Right ventricle myocardium inferior (tissue), 1 donor: ENCODE measurements around the gene OGDH. TPM values are rescaled to one million over a fixed set of nuclear protein-coding genes. Genes with fewer than 3 reads are reported as not detected.
"Not testable (repeated sequence)": the region's sequence is repeated elsewhere in the genome, so short reads cannot be mapped to it uniquely, and the experiment has no call there.

Source experiments
- ATAC-seq: fragments of 200-7000 bp; cut with Tn5 transposase; one replicate; pipeline ENCODE4 v1.9.1; 2020; ENCODE audit warnings: mild to moderate bottlenecking, moderate library complexity
- DNase-seq: peaks from one replicate; pipeline ENCODE4 v3.0.0; 2021; ENCODE audit errors: missing footprints
- intact Hi-C: fragments of 100-400 bp; cut with DNase I; formaldehyde crosslinking; loops from one replicate; pipeline ENCODE4 v1.11.0; 2022
- long read RNA-seq: library from polyadenylated mRNA; unstranded; transcript quantifications from one replicate; pipeline ENCODE4 v2.0.0, GENCODE V29; 2021
- total RNA-seq: library from RNA; stranded (reverse); fragmentation: NEBNext Ultra II Directional; extraction: Animal tissue kit (Norgen Biotek cat#: 25700); gene quantifications from one replicate; pipeline ENCODE4 v1.2.1, GENCODE V29; 2021
- donor health status: DM: no; HTN: yes; CAD: no; lungs with severe emphysema.

Gene OGDH
- 679 TPM for total RNA-seq
- long read RNA-seq, full-length matches to known transcripts, result 81 of 385 reads
- long read RNA-seq, partial matches to known transcripts, result 269 of 385 reads
- long read RNA-seq, other reads (novel, unspliced or antisense), result 35 of 385 reads

- intact Hi-C loops, result loop anchor here (1.0 to 2.0 kb wide), 4 partner anchors 48 to 242 kb away; partner anchors contain the start of genes H2AZ2 and PPIA
These were observed at the start of gene OGDH for GRCh38 chr7:44606341-44607140. Gene OGDH (plus strand): TSS chr7:44606627. CDS start chr7:44624344, 17,717 bp downstream.

GRCh38 chr7:44557485-44557884 is 48.9 kb upstream of the OGDH start:
- ATAC-seq, result no peak
- intact Hi-C loops, result no loop called here

More at GRCh38 chr7:44606341-44607140, at the start of gene OGDH:
- DNase-seq (peak; percentile 100), ATAC-seq (peak; percentile 98)

GRCh38 chr7:44559485-44559884 is 46.9 kb upstream of the OGDH start:
- DNase-seq (no peak), ATAC-seq (no peak)
- intact Hi-C loops, result no loop called here

More at GRCh38 chr7:44557485-44557884, 48.9 kb upstream of the OGDH start:
- DNase-seq, result no peak

- DNase-seq, result no peak
- ATAC-seq, result no peak
- intact Hi-C loops, result no loop called here
These were observed 44.9 kb upstream of the OGDH start for GRCh38 chr7:44561481-44561880.

- DNase-seq (no peak), ATAC-seq (no peak)
- intact Hi-C loops, result no loop called here
These were observed 44.3 kb upstream of the OGDH start for GRCh38 chr7:44561962-44562621.

GRCh38 chr7:44562622-44562962 is 43.8 kb upstream of the OGDH start:
- intact Hi-C loops, ATAC-seq, DNase-seq: not testable (repeated sequence)

GRCh38 chr7:44563171-44563679 is 43.2 kb upstream of the OGDH start:
- ATAC-seq, result no peak
- intact Hi-C loops, result no loop called here
- no peak for DNase-seq

GRCh38 chr7:44564606-44565005 is 41.8 kb upstream of the OGDH start:
- ATAC-seq (no peak), DNase-seq (no peak)
- intact Hi-C loops, result loop anchor here (5.0 kb wide), 3 partner anchors 72 to 322 kb away; partner anchors contain the start of gene NUDCD3

GRCh38 chr7:44565097-44565794 is 41.2 kb upstream of the OGDH start:
- ATAC-seq (peak; percentile 83), DNase-seq (peak; percentile 84)
- intact Hi-C loops, result loop anchor here (5.0 kb wide), 3 partner anchors 73 to 323 kb away; partner anchors contain the start of gene NUDCD3

- intact Hi-C loops, result loop anchor here (5.0 kb wide), 3 partner anchors 74 to 324 kb away; partner anchors contain the start of gene NUDCD3
- DNase-seq (no peak), ATAC-seq (no peak)
These were observed 40.5 kb upstream of the OGDH start for GRCh38 chr7:44565795-44566559.

GRCh38 chr7:44566680-44567079 is 39.7 kb upstream of the OGDH start:
- intact Hi-C loops, result loop anchor here (5.0 kb wide), 3 partner anchors 74 to 324 kb away; partner anchors contain the start of gene NUDCD3
- no peak for DNase-seq
- ATAC-seq, result no peak

GRCh38 chr7:44567884-44568283 is 38.5 kb upstream of the OGDH start:
- intact Hi-C loops, result loop anchor here (5.0 kb wide), 3 partner anchors 76 to 326 kb away; partner anchors contain the start of gene NUDCD3
- ATAC-seq (no peak), DNase-seq (no peak)

- intact Hi-C loops, result loop anchor here (5.0 kb wide), 3 partner anchors 77 to 327 kb away; partner anchors contain the start of gene NUDCD3
- DNase-seq, result no peak
These were observed 37.5 kb upstream of the OGDH start for GRCh38 chr7:44568771-44569560.

GRCh38 chr7:44569959-44570358 is 36.5 kb upstream of the OGDH start:
- DNase-seq, result no peak

More at GRCh38 chr7:44568771-44569560, 37.5 kb upstream of the OGDH start:
- no peak for ATAC-seq

GRCh38 chr7:44572771-44573170 is 33.7 kb upstream of the OGDH start:
- no peak for DNase-seq
- intact Hi-C loops, result loop anchor here (10.0 kb wide), 1 partner anchor 542 kb away; the partner anchor contains the start of gene TBRG4
- no peak for ATAC-seq

More at GRCh38 chr7:44569959-44570358, 36.5 kb upstream of the OGDH start:
- intact Hi-C loops, result loop anchor here (5.0 to 10.0 kb wide), 4 partner anchors 78 to 545 kb away; partner anchors contain the start of genes NUDCD3 and TBRG4
- no peak for ATAC-seq

GRCh38 chr7:44573464-44574286 is 32.8 kb upstream of the OGDH start, which contains the start of gene DDX56:
Gene DDX56 (minus strand): TSS chr7:44573908. CDS start chr7:44573895, 13 bp downstream.
- DNase-seq, result peak; percentile 98
- intact Hi-C loops, result loop anchor here (10.0 kb wide), 1 partner anchor 541 kb away; the partner anchor contains the start of gene TBRG4
- ATAC-seq, result peak; percentile 98
